Upper lobe of right lung (tissue), 1 donor: ENCODE measurements around the gene SGMS1. TPM values are rescaled to one million over a fixed set of nuclear protein-coding genes. Genes with fewer than 3 reads are reported as not detected.
"Not testable (repeated sequence)": the region's sequence is repeated elsewhere in the genome, so short reads cannot be mapped to it uniquely, and the experiment has no call there.

Source experiments
- ATAC-seq: fragments of 200-7000 bp; cut with Tn5 transposase; one replicate; pipeline ENCODE4 v1.9.1; 2020; ENCODE audit warnings: mild to moderate bottlenecking, moderate library complexity
- DNase-seq: peaks from one replicate; pipeline ENCODE4 v3.0.0-alpha.2; 2020
- H3K27ac ChIP-seq: fragments of 200-600 bp; one replicate; pipeline ENCODE4 v1.8.0; 2022
- H3K27me3 ChIP-seq: fragments of 200-600 bp; one replicate; pipeline ENCODE4 v1.8.0; 2022; ENCODE audit warnings: mild to moderate bottlenecking
- H3K36me3 ChIP-seq: fragments of 200-600 bp; one replicate; pipeline ENCODE4 v1.8.0; 2022
- H3K4me1 ChIP-seq: fragments of 200-600 bp; one replicate; pipeline ENCODE4 v1.8.0; 2022
- H3K4me3 ChIP-seq: fragments of 200-600 bp; one replicate; pipeline ENCODE4 v1.8.0; 2022; ENCODE audit warnings: mild to moderate bottlenecking
- H3K9me3 ChIP-seq: fragments of 200-600 bp; one replicate; pipeline ENCODE4 v1.8.0; 2022
- intact Hi-C: fragments of 100-400 bp; cut with DNase I; formaldehyde crosslinking; loops from one replicate; pipeline ENCODE4 v1.11.0; 2022
- total RNA-seq: library from RNA; stranded (reverse); fragmentation: NEBNext Ultra II Directional; extraction: Animal tissue kit (Norgen Biotek cat#: 25700); gene quantifications from one replicate; pipeline ENCODE4 v1.2.1, GENCODE V29; 2021
- TF ChIP-seq, protein P1 (sequence below): fragments of 200-600 bp; IDR thresholded peaks from one replicate; pipeline ENCODE4 v1.8.0; 2022; ENCODE audit warnings: antibody characterized with exemption
- donor health status: DM: no; HTN: yes; CAD: no; lungs with severe emphysema.

The SGMS1 gene
- total RNA-seq, 1 donor from 2014 or later, result 73.1 TPM

DNA sequence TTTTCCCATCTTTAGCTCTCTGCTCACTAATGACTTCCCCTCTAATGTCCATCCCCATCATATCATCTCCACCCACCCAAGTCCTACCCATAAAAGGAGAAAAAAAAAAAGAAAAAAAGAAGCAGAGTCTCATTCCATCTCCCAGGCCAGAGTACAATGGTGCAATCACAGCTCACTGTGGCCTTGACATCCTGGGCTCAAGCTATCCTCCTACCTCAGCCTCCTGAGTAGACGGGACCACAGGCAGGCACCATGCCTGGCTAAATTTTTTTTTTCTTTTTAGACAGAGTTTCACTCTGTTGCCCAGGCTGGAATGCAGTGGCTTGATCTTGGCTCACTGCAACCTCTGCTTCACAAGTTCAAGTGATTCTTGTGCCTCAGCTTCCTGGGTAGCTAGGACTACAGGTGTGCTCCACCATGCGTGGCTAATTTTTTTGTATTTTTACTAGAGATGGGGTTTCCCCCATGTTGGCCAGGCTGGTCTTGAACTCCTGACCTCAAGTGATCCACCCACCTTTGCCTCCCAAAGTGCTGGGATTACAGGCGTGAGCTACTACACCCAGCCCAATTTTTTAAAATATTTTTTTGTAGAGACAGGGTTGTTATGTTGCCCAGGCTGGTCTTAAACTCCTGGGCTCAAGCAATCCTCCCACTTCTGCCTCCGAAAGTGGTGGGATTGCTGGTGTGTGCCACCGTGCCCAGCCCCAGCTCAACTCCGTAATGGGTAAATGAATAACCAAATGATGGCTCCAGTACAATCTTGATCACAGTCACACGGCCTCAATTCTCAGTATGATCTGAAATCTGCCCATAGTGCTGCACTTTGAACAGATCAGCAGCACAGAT lies 24.6 kb upstream of the SGMS1 start:
- DNase-seq, result no peak
- intact Hi-C loops, result no loop called here
- no peaks in the 10 kb centered on the region for H3K9me3 ChIP-seq
- peaks cover 4% of the 10 kb centered on the region for H3K4me1 ChIP-seq
- H3K27me3 ChIP-seq, result no peaks in the 10 kb centered on the region
- ATAC-seq, result no peak
- no peak overlapping the region for H3K4me3 ChIP-seq
- TF ChIP-seq, protein P1, sequence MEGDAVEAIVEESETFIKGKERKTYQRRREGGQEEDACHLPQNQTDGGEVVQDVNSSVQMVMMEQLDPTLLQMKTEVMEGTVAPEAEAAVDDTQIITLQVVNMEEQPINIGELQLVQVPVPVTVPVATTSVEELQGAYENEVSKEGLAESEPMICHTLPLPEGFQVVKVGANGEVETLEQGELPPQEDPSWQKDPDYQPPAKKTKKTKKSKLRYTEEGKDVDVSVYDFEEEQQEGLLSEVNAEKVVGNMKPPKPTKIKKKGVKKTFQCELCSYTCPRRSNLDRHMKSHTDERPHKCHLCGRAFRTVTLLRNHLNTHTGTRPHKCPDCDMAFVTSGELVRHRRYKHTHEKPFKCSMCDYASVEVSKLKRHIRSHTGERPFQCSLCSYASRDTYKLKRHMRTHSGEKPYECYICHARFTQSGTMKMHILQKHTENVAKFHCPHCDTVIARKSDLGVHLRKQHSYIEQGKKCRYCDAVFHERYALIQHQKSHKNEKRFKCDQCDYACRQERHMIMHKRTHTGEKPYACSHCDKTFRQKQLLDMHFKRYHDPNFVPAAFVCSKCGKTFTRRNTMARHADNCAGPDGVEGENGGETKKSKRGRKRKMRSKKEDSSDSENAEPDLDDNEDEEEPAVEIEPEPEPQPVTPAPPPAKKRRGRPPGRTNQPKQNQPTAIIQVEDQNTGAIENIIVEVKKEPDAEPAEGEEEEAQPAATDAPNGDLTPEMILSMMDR, result no peak
- H3K27ac ChIP-seq, result no peak overlapping the region
- no peaks in the 10 kb centered on the region for H3K36me3 ChIP-seq

DNA sequence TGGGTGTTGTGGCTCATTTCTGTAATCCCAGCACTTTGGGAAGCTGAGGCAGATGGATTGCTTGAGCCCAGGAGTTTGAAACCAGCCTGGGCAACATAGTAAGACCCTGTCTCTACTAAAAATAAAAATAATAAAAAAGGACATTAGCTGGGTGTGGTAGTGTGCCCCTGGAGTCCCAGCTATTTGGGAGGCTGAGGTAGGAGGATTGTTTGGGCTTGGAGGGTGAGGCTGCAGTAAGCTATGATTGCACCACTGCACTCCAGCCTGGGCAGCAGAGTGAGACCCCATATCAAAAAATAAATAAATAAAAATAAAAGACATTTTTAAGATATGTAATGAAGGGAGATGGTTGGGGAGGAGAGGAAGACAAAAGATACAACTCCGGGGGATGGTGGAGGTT lies 23.6 kb upstream of the SGMS1 start:
- H3K36me3 ChIP-seq, intact Hi-C loops, ATAC-seq, DNase-seq, H3K27me3 ChIP-seq, H3K4me1 ChIP-seq, H3K4me3 ChIP-seq, H3K27ac ChIP-seq, H3K9me3 ChIP-seq: not testable (repeated sequence)

DNA sequence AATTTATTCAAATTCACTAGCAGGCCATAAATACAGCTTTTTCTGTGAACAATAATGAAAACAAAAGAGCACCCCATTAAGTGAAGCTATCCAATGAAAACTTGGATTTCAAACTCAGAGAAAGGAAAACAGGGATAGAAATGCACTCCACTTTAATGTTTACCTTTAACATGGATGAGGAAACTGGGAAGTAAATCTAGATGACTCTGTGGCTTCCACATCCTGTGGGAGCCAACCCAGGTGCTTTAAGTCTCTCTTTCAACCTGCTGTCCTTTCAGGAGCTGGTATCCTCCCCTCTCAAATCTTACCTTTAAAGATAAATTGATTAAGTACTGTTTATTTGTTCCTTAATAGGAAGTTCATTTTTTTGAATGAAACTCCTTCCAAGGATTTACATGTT lies 21.5 kb upstream of the SGMS1 start:
- TF ChIP-seq, protein P1, result no peak
- Histone ChIP-seq H3K27me3 (no peaks in the 10 kb centered on the region), H3K36me3 (no peaks in the 10 kb centered on the region), H3K9me3 (no peaks in the 10 kb centered on the region), H3K27ac (no peak overlapping the region), H3K4me3 (no peak overlapping the region), H3K4me1 (no peaks in the 10 kb centered on the region)
- ATAC-seq (no peak), DNase-seq (no peak)
- intact Hi-C loops, result no loop called here

DNA sequence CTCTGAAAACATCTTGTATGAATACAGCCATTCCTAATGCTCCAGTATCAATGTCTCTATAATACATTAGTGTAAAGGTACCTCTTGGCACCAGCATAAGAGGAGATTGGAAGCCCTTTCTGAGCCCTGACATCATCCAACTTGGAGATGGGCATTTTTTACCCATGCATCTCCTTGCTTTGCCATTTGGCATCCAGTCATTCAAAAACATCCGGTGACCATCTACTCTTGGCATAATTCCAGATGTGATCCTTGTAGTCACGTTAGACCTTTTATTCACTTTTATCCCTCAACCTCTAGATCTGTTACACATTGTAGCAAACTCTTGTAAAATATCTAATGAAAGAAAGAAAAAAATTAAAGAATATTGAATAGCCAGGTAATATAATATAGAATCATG lies 17.9 kb upstream of the SGMS1 start:
- no peak for DNase-seq
- Histone ChIP-seq H3K27me3 (no peaks in the 10 kb centered on the region), H3K36me3 (no peaks in the 10 kb centered on the region), H3K27ac (no peak overlapping the region), H3K9me3 (no peaks in the 10 kb centered on the region), H3K4me1 (no peaks in the 10 kb centered on the region), H3K4me3 (no peak overlapping the region)
- intact Hi-C loops, result no loop called here
- TF ChIP-seq, protein P1, result no peak
- no peak for ATAC-seq

DNA sequence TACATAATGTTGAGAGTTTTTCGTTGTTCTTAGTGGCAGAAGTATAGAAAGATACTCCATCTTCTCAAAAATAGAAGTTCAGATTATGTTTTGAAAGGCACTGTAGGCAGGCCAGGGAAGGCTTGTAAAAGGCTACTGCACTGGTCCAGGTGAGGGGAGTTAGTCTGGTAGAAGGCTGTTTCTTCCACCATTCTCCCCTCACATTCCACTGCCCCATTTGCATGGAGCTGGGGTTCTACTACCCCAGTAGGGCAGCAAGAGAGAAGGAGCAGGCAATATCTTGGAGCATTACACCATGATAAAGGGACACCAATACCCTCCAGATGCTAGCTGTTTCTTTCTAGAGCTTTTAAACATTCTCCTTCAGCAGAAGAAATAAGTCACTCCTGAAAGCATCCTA lies 16.5 kb upstream of the SGMS1 start:
- TF ChIP-seq, protein P1, result no peak
- Histone ChIP-seq H3K9me3 (no peaks in the 10 kb centered on the region), H3K4me3 (no peak overlapping the region), H3K27ac (no peak overlapping the region), H3K4me1 (no peaks in the 10 kb centered on the region), H3K36me3 (no peaks in the 10 kb centered on the region), H3K27me3 (no peaks in the 10 kb centered on the region)
- DNase-seq (no peak), ATAC-seq (no peak)
- intact Hi-C loops, result no loop called here

GRCh38 chr10:50636618-50637579 lies 13.1 kb upstream of the SGMS1 start:
- Histone ChIP-seq H3K4me3 (no peak overlapping the region), H3K4me1 (no peaks in the 10 kb centered on the region), H3K27ac (no peak overlapping the region), H3K9me3 (no peaks in the 10 kb centered on the region), H3K27me3 (no peaks in the 10 kb centered on the region), H3K36me3 (no peaks in the 10 kb centered on the region)
- DNase-seq (no peak), ATAC-seq (no peak)
- TF ChIP-seq, protein P1, result no peak
- intact Hi-C loops, result no loop called here
